H1 (cell line): ENCODE results near the gene ANO2. TPM values are rescaled to one million over a fixed set of nuclear protein-coding genes. Genes with fewer than 3 reads are reported as not detected.

ENCODE experiments used
- FOSL1 ChIP-seq: IDR thresholded peaks from 2 replicates; pipeline ENCODE4 v1.6.1; 2011; ENCODE audit warnings: mild to moderate bottlenecking, low read depth, low read length, moderate library complexity; ENCODE audit not compliant: insufficient read depth
- RBBP5 ChIP-seq: IDR thresholded peaks from 2 replicates; pipeline ENCODE4 v1.7.1; 2012; ENCODE audit warnings: low read depth, mild to moderate bottlenecking, inconsistent platforms, low read length, moderate library complexity, borderline replicate concordance
- SP4 ChIP-seq: IDR thresholded peaks from 2 replicates; pipeline ENCODE4 v1.6.1; 2012; ENCODE audit warnings: low read length, inconsistent platforms
- SUZ12 ChIP-seq: fragments of 200-600 bp; sonication (generic); IDR thresholded peaks from 2 replicates; pipeline ENCODE4 v1.6.1; 2012; ENCODE audit warnings: mild to moderate bottlenecking, inconsistent platforms, low read length, moderate library complexity, mixed read lengths
- USF2 ChIP-seq: IDR thresholded peaks from 2 replicates; pipeline ENCODE4 v1.6.1; 2011; ENCODE audit warnings: low read length, improper control_type of control experiment
- polyA plus RNA-seq, 7 experiments: library from polyadenylated mRNA; depleted of rRNA in 3 of 7; stranded (reverse) in 5 of 7; unstranded in 2 of 7; fragments of >200 nt in 5 of 7; fragments of 200-250 nt in 2 of 7; gene quantifications; 1 replicate in 5 of 7; 2 replicates in 1 of 7; 4 replicates in 1 of 7; pipeline versions ENCODE4 v1.2.1 to v1.2.3, GENCODE V29; 2011 to 2013; ENCODE audit warnings: missing spikeins in 2 of 7, mixed read lengths in 2 of 7
- total RNA-seq: library from RNA; stranded (reverse); fragmentation: NEBNext Ultra II Directional; extraction: Animal tissue kit (Norgen Biotek cat#: 25700); gene quantifications from 2 replicates; pipeline ENCODE4 v1.2.1, GENCODE V29; 2021

Gene ANO2
- total and polyA plus RNA-seq, 2 of the 8 experiments (the other 6 are each of a cell fraction or from before 2014, with no cell fraction given), result 1.9 to 5.5 TPM

GRCh38 chr12:5976711-5977110 is 31.7 kb upstream of the ANO2 start (continued):
- no peak for TF ChIP-seq USF2
- no peak for TF ChIP-seq FOSL1
- TF ChIP-seq SP4, result no peak
- TF ChIP-seq RBBP5, result no peak
- no peak for TF ChIP-seq SUZ12
